ENCODE data around the gene TRIM14.
"Not testable (repeated sequence)": the region's sequence is repeated elsewhere in the genome, so short reads cannot be mapped to it uniquely, and the experiment has no call there.

The TRIM14 gene

GRCh38 chr9:98105006-98105405 is 14.0 kb downstream of the TRIM14 start:
- no peak for DNase-seq

GRCh38 chr9:98104445-98104881 is 14.6 kb downstream of the TRIM14 start:
- DNase-seq: no peak

- DNase-seq: no peak
Observed at GRCh38 chr9:98101868-98102273, 17.2 kb downstream of the TRIM14 start.

GRCh38 chr9:98101416-98101815 is 17.6 kb downstream of the TRIM14 start:
- no peak for DNase-seq

GRCh38 chr9:98100456-98100855 is 18.6 kb downstream of the TRIM14 start:
- DNase-seq: no peak

GRCh38 chr9:98099898-98100297 is 19.1 kb downstream of the TRIM14 start:
- no peak for DNase-seq

GRCh38 chr9:98099346-98099745 is 19.7 kb downstream of the TRIM14 start:
- DNase-seq: no peak

- no peak for DNase-seq
Observed at GRCh38 chr9:98097836-98098235, 21.2 kb downstream of the TRIM14 start.

GRCh38 chr9:98096091-98096490 is 22.9 kb downstream of the TRIM14 start:
- no peak for DNase-seq

- DNase-seq: no peak
Observed at GRCh38 chr9:98095401-98095800, 23.6 kb downstream of the TRIM14 start.

GRCh38 chr9:98094851-98095250 is 24.2 kb downstream of the TRIM14 start:
- no peak for DNase-seq

- DNase-seq: no peak
Observed at GRCh38 chr9:98094316-98094715, 24.7 kb downstream of the TRIM14 start.

GRCh38 chr9:98092613-98092931 is 26.4 kb downstream of the TRIM14 start:
- no peak for DNase-seq

GRCh38 chr9:98091735-98092612 is 27.0 kb downstream of the TRIM14 start:
- DNase-seq: no peak

- DNase-seq: not testable (repeated sequence)
Observed at GRCh38 chr9:98090674-98091073, 28.3 kb downstream of the TRIM14 start.

- DNase-seq: no peak
Observed at GRCh38 chr9:98087420-98088354, 31.3 kb downstream of the TRIM14 start.

GRCh38 chr9:98086461-98086860 is 32.6 kb downstream of the TRIM14 start:
- DNase-seq: no peak

GRCh38 chr9:98085944-98086343 is 33.1 kb downstream of the TRIM14 start:
- DNase-seq: no peak

GRCh38 chr9:98085058-98085457 is 34.0 kb downstream of the TRIM14 start:
- DNase-seq: no peak

GRCh38 chr9:98084396-98084795 is 34.6 kb downstream of the TRIM14 start:
- no peak for DNase-seq

GRCh38 chr9:98083566-98084183 is 35.3 kb downstream of the TRIM14 start:
- no peak for DNase-seq

- no peak for DNase-seq
Observed at GRCh38 chr9:98083061-98083501, 35.9 kb downstream of the TRIM14 start.

All from HCEC 1CT (cell line).